PFSK-1 (cell line): ENCODE results near the gene SLC26A6.

Experiments
- FOXP2 ChIP-seq: optimal IDR thresholded peaks from 2 replicates; pipeline ENCODE3; 2011; ENCODE audit warnings: borderline replicate concordance, control low read depth, inconsistent platforms; ENCODE audit not compliant: insufficient read depth; ENCODE audit errors: extremely low read length, extremely low read depth
- POLR2AphosphoS5 ChIP-seq: IDR thresholded peaks from 2 replicates; pipeline ENCODE4 v1.6.1; 2012; ENCODE audit warnings: low read depth, mild to moderate bottlenecking, control low read depth, low read length, moderate library complexity
- REST ChIP-seq, 2 experiments: IDR thresholded peaks; 2 replicates each; pipeline versions ENCODE4 v1.6.1 to v1.8.0; 2011 to 2012; ENCODE audit warnings: low read depth in 2 of 2, low read length in 2 of 2, control low read depth in 1 of 2, inconsistent platforms in 1 of 2, mild to moderate bottlenecking in 1 of 2, moderate library complexity in 1 of 2; ENCODE audit not compliant: insufficient read depth in 1 of 2
- SIN3A ChIP-seq: IDR thresholded peaks from 2 replicates; pipeline ENCODE4 v1.6.1; 2012; ENCODE audit warnings: mild to moderate bottlenecking, low read length, moderate library complexity, borderline replicate concordance; ENCODE audit not compliant: insufficient read depth
- TAF1 ChIP-seq: IDR thresholded peaks from 2 replicates; pipeline ENCODE4 v1.6.1; 2012; ENCODE audit warnings: low read length, control low read depth, borderline replicate concordance; ENCODE audit not compliant: insufficient read depth

GRCh38 chr3:48591886-48592518, 43.3 kb downstream of the SLC26A6 start:
- no peak for TF ChIP-seq REST (IDR thresholded peaks at IDR 0.05; ENCODE audit: insufficient read depth in 1 of 2, low read depth in 2 of 2, low read length in 2 of 2)
- no peak for TF ChIP-seq TAF1
- no peak for TF ChIP-seq POLR2AphosphoS5
- TF ChIP-seq FOXP2, result no peak
- TF ChIP-seq SIN3A, result no peak
